ENCODE results near the gene C9orf85.

C9orf85 gene

GRCh38 chr9:71904076-71904475 is 7.4 kb upstream of the C9orf85 start:
- DNase-seq (ENCODE audit: low spot score): no peak

GRCh38 chr9:71908825-71909224 is 2.6 kb upstream of the C9orf85 start:
- no peak for DNase-seq (ENCODE audit: low spot score)

- peak; percentile 23 for DNase-seq (ENCODE audit: low spot score)
These were observed 1.4 kb upstream of the C9orf85 start for GRCh38 chr9:71909887-71910649.

GRCh38 chr9:71910650-71911060 is 784 bp upstream of the C9orf85 start:
- DNase-seq (ENCODE audit: low spot score): no peak

GRCh38 chr9:71911908-71912335 is 483 bp downstream of the C9orf85 start:
- DNase-seq (ENCODE audit: low spot score): no peak

DNA sequence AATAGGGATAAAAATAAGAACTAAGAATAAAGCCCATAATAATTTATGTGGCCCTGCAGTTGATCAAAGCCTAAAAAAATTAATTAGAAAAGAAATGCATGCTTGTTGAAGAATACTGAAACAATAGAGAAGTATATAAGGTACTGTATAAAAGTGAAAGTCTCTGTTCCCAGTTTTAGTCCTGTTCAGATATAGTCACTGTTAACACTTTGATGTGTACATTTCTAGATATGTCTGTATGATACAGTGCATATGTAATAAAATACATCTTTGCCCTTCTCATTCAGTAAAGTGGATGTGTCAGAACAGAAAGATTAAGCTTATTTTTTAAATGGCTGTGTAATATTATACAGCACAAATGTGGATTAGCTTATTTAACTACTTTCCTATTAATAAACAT is 4.1 kb downstream of the C9orf85 start:
- no peak for DNase-seq (ENCODE audit: low spot score)

- DNase-seq (ENCODE audit: low spot score): peak; percentile 17
These were observed 5.5 kb downstream of the C9orf85 start for GRCh38 chr9:71916834-71917534.

DNA sequence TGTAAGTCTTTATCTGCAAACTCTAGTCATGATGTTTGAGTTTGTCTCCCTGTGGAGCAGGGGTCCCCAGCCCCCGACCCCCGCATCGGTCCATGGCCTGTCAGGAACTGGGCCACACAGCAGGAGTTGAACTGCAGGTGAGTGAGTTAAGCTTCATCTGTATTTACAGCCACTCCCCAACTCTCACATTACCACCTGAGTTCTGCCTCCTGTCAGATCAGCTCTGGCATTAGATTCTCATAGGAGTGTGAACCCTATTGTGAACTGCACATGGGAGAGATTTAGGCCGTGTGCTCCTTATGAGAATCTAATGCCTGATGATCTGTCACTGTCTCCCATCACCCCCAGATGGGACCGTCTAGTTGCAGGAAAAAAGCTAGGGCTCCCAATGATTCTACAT is 7.0 kb downstream of the C9orf85 start:
- no peak for DNase-seq (ENCODE audit: low spot score)

DNA sequence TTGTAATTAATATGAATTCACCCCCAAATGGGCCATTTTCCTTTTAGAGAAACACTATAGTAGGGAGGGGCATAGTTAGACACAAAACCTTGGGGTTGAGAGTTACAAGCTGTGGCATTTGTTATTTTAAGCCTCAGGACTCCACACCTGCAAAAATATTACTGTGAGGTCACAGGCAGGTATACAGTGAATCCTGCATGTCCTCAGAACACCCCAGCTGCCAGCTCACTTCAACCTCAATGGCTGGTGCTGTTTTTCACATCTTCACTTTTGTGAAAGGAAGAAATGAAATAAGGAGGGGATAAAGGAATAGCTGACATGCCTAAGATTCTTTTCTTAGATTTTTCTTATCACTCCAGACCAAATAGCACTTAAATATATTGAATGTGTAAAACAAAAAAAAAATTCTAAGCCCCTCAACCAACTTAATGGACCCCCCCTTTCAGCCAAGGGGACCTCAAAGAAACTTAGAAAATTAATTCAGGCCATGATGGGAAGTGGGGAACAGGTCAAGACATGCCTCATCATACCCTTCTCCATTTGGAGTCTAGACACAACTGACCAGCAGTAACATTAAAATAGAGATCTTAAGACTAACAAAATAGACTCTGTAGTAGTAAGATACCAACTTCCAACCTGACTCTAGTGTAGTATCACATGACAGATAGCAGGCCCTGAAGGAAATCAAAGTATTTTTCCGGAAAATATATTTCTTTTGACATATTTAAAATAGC is 9.2 kb downstream of the C9orf85 start:
- no peak for DNase-seq (ENCODE audit: low spot score)

- no peak for DNase-seq (ENCODE audit: low spot score)
These were observed 9.9 kb downstream of the C9orf85 start for GRCh38 chr9:71921190-71921814.

GRCh38 chr9:71924576-71924975 is 13.1 kb downstream of the C9orf85 start:
- no peak for DNase-seq (ENCODE audit: low spot score)

- DNase-seq (ENCODE audit: low spot score): no peak
These were observed 14.4 kb downstream of the C9orf85 start for GRCh38 chr9:71925834-71926233.

- DNase-seq (ENCODE audit: low spot score): no peak
These were observed 16.9 kb downstream of the C9orf85 start for GRCh38 chr9:71928376-71928775.

GRCh38 chr9:71928806-71929205 is 17.4 kb downstream of the C9orf85 start:
- no peak for DNase-seq (ENCODE audit: low spot score)

DNA sequence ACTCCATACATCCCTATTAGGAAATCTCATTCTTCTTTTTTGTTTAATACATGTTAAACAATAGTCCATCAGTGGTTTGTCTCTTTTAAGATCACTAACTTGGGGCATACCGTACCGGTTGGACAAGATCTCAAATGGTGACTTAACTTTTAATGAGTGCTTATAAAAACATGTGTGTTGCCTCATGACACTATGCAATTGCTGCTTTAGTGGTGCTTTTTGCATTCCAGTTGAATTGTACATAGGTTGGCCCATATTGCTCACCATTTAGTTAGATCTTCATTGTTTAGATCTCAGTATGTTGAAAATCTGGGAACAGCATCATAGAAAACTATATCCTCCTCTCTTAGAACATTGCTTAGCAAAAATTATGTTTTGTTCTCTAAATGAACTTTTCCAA is 17.8 kb downstream of the C9orf85 start:
- DNase-seq (ENCODE audit: low spot score): no peak

DNA sequence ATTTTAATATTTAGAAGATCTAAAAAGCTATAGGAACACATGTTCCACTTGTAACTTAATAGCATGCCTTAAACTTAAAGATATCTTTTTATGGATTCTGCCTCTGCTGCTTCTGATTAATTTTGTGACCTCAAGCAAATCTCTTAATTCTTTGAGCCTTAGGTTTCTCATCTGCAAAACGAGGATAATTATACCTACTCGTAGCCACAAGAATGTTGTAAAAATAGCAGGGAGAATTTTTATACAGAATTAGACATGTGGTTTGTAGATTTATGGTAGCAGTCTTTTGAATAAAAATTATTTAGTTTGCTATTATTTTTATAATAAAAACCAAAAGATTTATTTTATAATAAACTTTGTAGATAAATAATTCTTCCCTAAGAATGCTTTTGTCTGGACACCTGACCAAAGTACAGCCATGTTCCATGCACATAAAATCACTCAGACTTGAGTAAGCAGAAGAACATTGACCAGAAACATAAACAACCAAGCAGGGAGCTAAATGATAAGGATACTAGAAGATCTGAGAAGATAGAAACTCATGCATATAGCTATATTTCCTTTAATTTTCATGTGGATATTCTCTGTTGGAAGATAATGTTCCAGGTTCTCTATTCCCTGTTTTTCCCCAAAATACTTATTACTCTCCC is 18.5 kb downstream of the C9orf85 start:
- no peak for DNase-seq (ENCODE audit: low spot score)

DNA sequence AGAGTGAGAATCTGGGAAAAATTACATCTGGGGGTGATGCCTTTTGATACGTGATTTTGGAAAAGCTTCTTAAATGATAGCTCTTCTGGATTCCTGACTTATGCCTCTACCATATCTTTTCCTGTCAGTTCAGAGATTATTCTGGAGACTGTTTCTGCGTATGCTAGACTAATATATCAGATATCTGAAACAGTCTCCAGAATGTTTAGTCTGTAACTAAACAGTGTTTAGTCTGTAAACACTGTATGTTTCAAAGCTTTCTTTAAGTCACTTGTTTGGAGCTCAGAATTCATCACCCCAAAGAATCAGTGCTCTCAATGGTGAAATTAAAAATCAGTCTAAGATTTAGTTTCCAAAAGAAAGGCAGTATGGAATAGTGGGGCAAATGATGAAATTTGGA is 19.7 kb downstream of the C9orf85 start:
- no peak for DNase-seq (ENCODE audit: low spot score)

- no peak for DNase-seq (ENCODE audit: low spot score)
These were observed 24.6 kb downstream of the C9orf85 start for GRCh38 chr9:71936066-71936465.

DNA sequence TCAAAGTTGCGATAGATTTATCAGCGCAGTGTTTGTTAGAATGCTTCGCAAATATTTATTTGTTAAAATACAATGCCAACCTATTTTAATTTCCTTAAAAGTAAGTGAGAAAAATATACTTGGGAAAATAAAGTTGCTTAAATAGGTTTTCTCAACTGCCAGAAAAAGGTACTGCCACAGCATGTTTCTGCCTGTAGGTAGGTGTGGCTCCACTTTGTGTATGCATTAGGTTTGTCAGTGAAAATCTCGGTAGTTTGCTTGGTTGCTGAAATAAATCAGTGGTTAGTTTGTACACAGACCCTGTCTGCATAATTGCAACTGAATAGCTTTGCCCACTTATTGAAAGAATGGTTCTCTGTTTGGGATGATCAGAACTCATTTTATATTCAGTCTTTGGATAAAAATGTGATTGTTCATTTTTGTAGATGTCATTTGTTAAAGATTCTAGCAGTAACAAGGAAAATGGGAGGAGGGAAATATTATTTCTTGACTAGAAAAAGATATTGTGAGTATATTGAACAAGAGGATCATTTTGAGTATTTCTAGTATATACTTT is 25.7 kb downstream of the C9orf85 start:
- DNase-seq (ENCODE audit: low spot score): no peak

DNA sequence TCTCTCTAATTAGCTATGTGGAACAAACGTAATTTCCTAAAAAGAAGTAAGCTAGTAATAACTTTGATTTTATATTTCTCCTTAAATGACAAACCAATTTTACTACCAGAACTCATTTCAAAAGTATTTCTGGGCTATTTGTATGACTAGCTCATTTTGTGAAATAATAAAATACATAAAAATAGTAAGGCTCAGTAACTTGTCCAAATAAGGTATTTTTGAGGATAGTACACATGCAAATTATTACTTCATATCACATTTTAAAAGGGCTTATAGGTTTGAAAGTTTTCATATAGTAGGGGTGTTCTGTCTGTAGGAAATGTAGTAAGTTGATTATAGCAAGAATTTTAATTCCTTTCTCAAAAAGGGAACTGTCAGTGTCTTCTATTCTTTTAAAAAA is 26.5 kb downstream of the C9orf85 start:
- no peak for DNase-seq (ENCODE audit: low spot score)

DNA sequence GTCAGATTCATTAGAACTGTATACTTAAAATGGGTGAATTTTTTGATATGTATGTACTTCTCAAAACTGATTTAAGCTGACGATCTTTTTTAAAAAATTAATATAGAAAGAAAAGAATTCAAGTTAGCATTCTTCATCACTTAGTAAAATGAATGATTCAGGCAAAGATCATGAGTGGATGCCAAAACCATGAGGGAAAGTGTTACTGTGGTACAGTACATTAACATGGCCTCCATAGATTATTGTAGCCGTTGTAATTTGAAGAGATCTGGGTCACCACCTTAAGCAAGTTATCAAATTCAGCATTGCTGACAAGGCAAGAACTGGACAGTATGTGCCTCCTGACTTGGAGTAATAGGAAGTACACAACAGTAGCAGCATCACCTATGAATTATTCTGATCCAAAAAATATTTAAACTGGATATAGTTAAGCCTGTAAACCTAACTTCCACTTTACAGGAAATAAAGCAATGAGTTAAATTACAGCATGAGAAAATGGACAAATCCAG is 29.7 kb downstream of the C9orf85 start:
- DNase-seq (ENCODE audit: low spot score): no peak
